HG03108 (cell line): Measurements from ENCODE around the gene RNASE7.

Experiments
- ATAC-seq: cut with Tn5 transposase; IDR thresholded peaks from one replicate; pipeline ENCODE4 v1.9.1; 2021; ENCODE audit warnings: moderate library complexity; ENCODE audit not compliant: unreplicated experiment

Gene RNASE7

GRCh38 chr14:21042918-21043317, 756 bp downstream of the RNASE7 start:
- ATAC-seq = no peak

DNA sequence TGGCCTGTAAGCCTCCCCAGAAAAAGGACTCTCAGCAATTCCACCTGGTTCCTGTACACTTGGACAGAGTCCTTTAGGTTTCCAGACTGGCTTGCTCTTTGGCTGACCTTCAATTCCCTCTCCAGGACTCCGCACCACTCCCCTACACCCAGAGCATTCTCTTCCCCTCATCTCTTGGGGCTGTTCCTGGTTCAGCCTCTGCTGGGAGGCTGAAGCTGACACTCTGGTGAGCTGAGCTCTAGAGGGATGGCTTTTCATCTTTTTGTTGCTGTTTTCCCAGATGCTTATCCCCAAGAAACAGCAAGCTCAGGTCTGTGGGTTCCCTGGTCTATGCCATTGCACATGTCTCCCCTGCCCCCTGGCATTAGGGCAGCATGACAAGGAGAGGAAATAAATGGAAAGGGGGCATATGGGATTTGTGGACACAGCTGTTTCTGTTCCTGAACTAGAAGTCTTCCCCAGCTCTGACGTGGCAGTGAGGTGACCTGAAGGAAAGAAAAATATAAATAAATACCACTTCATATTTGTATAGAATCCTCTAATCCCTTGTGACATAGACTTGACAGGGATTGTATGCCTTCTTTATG, 1.3 kb downstream of the RNASE7 start:
- ATAC-seq = no peak

- ATAC-seq = no peak
Measured at GRCh38 chr14:21043974-21044618, 1.9 kb downstream of the RNASE7 start.

GRCh38 chr14:21047378-21047781, 5.2 kb downstream of the RNASE7 start:
- ATAC-seq = no peak

GRCh38 chr14:21048638-21049037, 6.5 kb downstream of the RNASE7 start:
- no peak for ATAC-seq

GRCh38 chr14:21049271-21049673, 7.1 kb downstream of the RNASE7 start:
- no peak for ATAC-seq

DNA sequence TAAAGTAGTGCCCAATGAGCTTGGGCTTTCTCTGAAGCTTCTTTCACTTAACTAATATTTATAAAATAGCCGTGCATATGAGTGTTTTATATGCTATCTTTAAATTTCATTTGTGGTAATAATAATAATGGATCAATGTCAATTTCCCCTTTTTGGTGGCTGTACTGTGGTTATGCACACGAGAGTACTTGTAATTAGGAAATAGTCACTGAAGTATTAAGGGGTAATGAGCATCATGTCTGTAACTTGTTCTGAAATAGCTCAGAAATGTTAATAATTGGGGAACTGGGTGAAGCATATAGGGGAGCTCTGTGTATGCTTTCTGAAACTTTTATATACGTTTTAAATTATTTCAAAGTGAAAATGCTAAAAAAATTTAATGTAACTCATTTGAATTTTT, 8.4 kb downstream of the RNASE7 start:
- no peak for ATAC-seq

GRCh38 chr14:21053184-21054122, 11.3 kb downstream of the RNASE7 start:
- no peak for ATAC-seq

GRCh38 chr14:21054123-21054767, 12.1 kb downstream of the RNASE7 start:
- ATAC-seq = no peak

- ATAC-seq = no peak
Measured at GRCh38 chr14:21054768-21055145, 12.6 kb downstream of the RNASE7 start.

DNA sequence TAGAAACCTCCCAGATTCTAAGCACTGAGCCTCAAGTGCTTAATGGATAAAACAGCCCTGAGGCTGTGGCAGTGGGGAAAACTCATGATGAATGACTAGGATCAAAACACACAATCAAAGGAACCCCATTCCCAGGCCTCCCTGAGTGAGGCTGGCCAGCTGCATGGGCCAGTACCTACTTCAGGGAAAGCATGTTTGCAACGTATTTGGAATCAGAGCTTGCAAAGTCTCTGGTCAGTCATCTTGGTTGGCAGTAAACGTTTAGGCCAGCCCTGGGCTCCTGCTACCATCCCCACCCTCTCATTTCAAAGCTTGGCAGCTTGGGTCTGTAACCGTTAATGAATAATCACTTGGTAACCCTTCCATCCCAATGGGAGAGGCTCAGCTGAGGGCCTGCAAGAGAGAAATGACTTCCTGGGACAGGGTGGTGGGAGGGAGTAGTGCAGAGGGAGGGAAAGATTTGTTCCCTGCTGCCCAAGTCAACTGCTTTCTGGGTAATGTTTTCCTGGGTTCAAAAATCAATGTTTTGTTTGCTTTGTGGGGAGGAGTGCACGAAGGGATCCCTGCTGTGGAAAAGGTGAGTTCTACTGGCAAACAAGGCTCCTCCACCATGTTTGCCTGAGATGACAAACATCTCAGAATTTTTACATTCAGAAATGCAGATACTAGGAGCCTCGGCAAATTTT, 13.4 kb downstream of the RNASE7 start:
- ATAC-seq = no peak

- no peak for ATAC-seq
Measured at GRCh38 chr14:21056520-21057163, 14.5 kb downstream of the RNASE7 start.

GRCh38 chr14:21057803-21058675, 15.9 kb downstream of the RNASE7 start, which contains the start of gene RNASE8:
RNASE8 (plus strand) TSS chr14:21057822; CDS start chr14:21057893, 71 bp downstream.
- ATAC-seq = no peak

DNA sequence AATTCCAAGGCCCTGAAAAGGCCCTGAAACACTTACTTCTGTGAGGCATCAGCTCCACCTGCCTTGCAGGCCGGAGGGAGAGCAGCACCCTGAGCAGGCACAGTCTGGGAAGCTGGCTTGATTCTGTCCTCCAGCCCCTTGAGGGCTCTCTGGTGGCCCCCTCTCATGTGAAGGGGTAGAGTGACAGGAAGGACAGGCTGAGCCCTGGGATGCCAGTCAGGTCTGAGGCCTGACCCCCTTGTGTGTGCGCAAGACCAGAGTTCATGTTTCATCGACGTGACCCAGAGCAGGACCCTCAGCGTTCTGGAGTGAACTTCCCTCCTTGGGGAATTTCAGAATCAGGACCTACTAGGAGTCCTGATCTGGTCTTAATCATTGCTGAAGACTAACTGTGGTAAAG, 16.7 kb downstream of the RNASE7 start:
- ATAC-seq = no peak

DNA sequence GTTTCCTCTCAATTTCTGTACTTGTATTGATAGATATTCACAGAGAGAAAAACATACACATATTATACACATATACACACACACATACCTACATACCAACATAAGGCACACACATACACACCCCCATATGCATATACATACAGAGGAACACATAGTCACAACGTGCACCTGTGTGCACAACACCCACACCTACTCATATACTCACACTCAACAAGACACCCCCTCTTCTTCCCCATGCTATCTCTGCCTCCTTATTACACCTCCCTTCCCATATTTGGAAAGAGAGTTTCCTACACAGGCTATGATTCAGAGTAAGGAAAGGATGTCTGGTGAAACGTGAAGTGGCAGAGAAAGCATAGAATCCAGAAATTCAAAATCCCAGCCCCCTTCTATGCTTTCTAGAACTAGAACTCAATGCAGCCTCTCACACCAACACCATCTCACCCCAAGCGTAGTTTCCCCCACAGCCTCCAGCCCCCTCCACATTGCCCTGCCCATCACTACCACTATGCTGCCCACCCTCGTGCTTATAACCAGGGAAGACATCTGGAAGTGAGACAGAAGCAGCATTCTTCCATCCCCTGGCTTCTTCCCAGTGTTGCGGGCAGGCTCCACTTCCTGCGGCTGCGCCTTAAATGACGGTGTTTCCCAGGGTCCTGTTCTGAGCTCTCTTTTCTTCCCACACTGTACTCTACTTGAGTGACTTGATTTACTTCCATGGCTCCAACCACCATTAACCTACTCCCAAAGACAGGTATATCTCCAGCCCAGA, 17.9 kb downstream of the RNASE7 start:
- no peak for ATAC-seq

GRCh38 chr14:21060614-21061346, 18.6 kb downstream of the RNASE7 start:
- no peak for ATAC-seq

GRCh38 chr14:21061347-21061668, 19.1 kb downstream of the RNASE7 start:
- no peak for ATAC-seq

GRCh38 chr14:21063479-21063878, 21.3 kb downstream of the RNASE7 start:
- ATAC-seq = no peak
